Spleen (tissue), 11 donors: Measurements from ENCODE around the gene DCDC1. TPM values are rescaled to one million over a fixed set of nuclear protein-coding genes. Genes with fewer than 3 reads are reported as not detected.
A peak's percentile ranks its signal among the peaks of the same experiment; 100 is the strongest.

ENCODE experiments used
- DNase-seq: peaks from one replicate; pipeline ENCODE4 v3.0.0-alpha.2; 2020
- H3K27ac ChIP-seq, 8 donors: fragments of 200-600 bp; sonication (generic) in 7 of 8; 1 replicate in 4 of 8; 2 replicates in 4 of 8; pipeline versions ENCODE4 v1.5.0 to v1.8.0; 2016 to 2021; ENCODE audit warnings: inconsistent platforms in 4 of 8, mild to moderate bottlenecking in 4 of 8, moderate library complexity in 1 of 8
- H3K27me3 ChIP-seq, 7 donors: fragments of 200-600 bp; sonication (generic) in 6 of 7; replicated peaks in 1 of 7; 1 replicate in 4 of 7; 2 replicates in 3 of 7; pipeline versions ENCODE4 v1.5.0 to v1.8.0; 2016 to 2021; ENCODE audit warnings: inconsistent platforms in 3 of 7, mild to moderate bottlenecking in 1 of 7
- H3K36me3 ChIP-seq, 6 donors: fragments of 200-600 bp; sonication (generic) in 5 of 6; 1 replicate in 4 of 6; 2 replicates in 2 of 6; pipeline versions ENCODE4 v1.5.0 to v1.8.0; 2016 to 2021; ENCODE audit warnings: inconsistent platforms in 2 of 6
- H3K4me1 ChIP-seq, 6 donors: fragments of 200-600 bp; sonication (generic) in 5 of 6; 1 replicate in 3 of 6; 2 replicates in 3 of 6; pipeline versions ENCODE4 v1.5.0 to v1.8.0; 2016 to 2021; ENCODE audit warnings: inconsistent platforms in 3 of 6
- H3K4me3 ChIP-seq, 8 donors: fragments of 200-600 bp; sonication (generic) in 7 of 8; 1 replicate in 4 of 8; 2 replicates in 4 of 8; pipeline versions ENCODE4 v1.5.0 to v1.8.0; 2016 to 2021; ENCODE audit warnings: inconsistent platforms in 4 of 8, mild to moderate bottlenecking in 4 of 8, moderate library complexity in 2 of 8
- H3K9me3 ChIP-seq, 8 donors: fragments of 200-600 bp; sonication (generic) in 7 of 8; 1 replicate in 4 of 8; 2 replicates in 4 of 8; pipeline versions ENCODE4 v1.5.0 to v1.8.0; 2016 to 2021; ENCODE audit warnings: inconsistent platforms in 4 of 8
- CTCF ChIP-seq, 11 experiments: fragments of 200-600 bp in 7 of 11; fragments of 450-650 bp in 4 of 11; sonication (generic) in 4 of 11; IDR thresholded peaks in 8 of 11; conservative IDR thresholded peaks in 3 of 11; 1 replicate in 7 of 11; 2 replicates in 4 of 11; pipeline versions ENCODE4 v1.4.0 to v1.8.0; 2016 to 2021; ENCODE audit warnings: antibody characterized with exemption in 11 of 11, inconsistent platforms in 4 of 11, mild to moderate bottlenecking in 1 of 11
- POLR2A ChIP-seq, 3 donors: fragments of 450-650 bp; IDR thresholded peaks; one replicate each; pipeline ENCODE4 v1.5.1; 2017; ENCODE audit warnings: antibody characterized with exemption in 3 of 3, mild to moderate bottlenecking in 1 of 3
- POLR2AphosphoS5 ChIP-seq, 3 donors: sonication (generic); formaldehyde crosslinking; IDR thresholded peaks; one replicate each; pipeline ENCODE4 v1.5.1; 2017; ENCODE audit warnings: antibody characterized with exemption in 3 of 3
- WGBS, 5 donors: extraction: QIAGEN DNeasy Blood & Tissue Kit in 3 of 5; methylation state at CpG; one replicate each; pipeline versions ENCODE4 v1.1.5 to v1.1.7; 2013 to 2018; 5-methylcytosine and 5-hydroxymethylcytosine counted together
- intact Hi-C: fragments of 100-400 bp; cut with DNase I; formaldehyde crosslinking; loops from one replicate; pipeline ENCODE4 v1.15.0; 2023; ENCODE audit warnings: low total_unique reads
- polyA plus RNA-seq, 3 donors: library from polyadenylated mRNA; stranded (reverse); fragments of 200-250 nt; gene quantifications; one replicate each; pipeline ENCODE4 v1.2.1, GENCODE V29; 2013
- total RNA-seq, 7 donors: library from RNA; depleted of rRNA in 3 of 7; stranded (reverse); fragments of >200 nt in 3 of 7; fragmentation: NEBNext Ultra II Directional in 4 of 7; extraction: Animal tissue kit (Norgen Biotek cat#: 25700) in 4 of 7; gene quantifications; one replicate each; pipeline versions ENCODE4 v1.1.0 to v1.2.1, GENCODE V29; 2016 to 2021
- donor health status: healthy with polysubstance abuse.
- donor health status: DM: no; HTN: no; CAD: no; lungs with moderate emphysema.
- donor health status: DM: no; HTN: no; CAD: no.
- donor health status: Bipolar disorder and iron deficiency.
- donor health status: healthy.
- donor health status: DM: no; HTN: no; CAD: no.
- donor health status: DM: yes; HTN: yes; CAD: no.

Gene DCDC1
- total and polyA plus RNA-seq, 10 donors = 0.03 to 0.88 (median 0.25) TPM; not detected in 6

- no peak overlapping the region for H3K4me3 ChIP-seq
- no peak overlapping the region for H3K27ac ChIP-seq
- no peaks in the 10 kb centered on the region for H3K36me3 ChIP-seq
- WGBS, 5 donors = 76 to 97% (median 84%) methylated on average over 2 of the region's 2 CpGs
- no peaks in the 10 kb centered on the region for H3K9me3 ChIP-seq
- TF ChIP-seq CTCF (IDR thresholded peaks at IDR 0.05 in 8 of 11, conservative IDR thresholded peaks at IDR 0.05 in 3 of 11) = no peak
- TF ChIP-seq POLR2AphosphoS5 (IDR thresholded peaks at IDR 0.05) = no peak
- no peak for TF ChIP-seq POLR2A (IDR thresholded peaks at IDR 0.05)
- intact Hi-C loops = no loop called here
- H3K4me1 ChIP-seq = no peaks in the 10 kb centered on the region
- no peak for DNase-seq
- H3K27me3 ChIP-seq = no peaks in the 10 kb centered on the region
These were observed 150.7 kb downstream of the DCDC1 start for GRCh38 chr11:31218847-31219246.

GRCh38 chr11:31214372-31214771 is 155.2 kb downstream of the DCDC1 start:
- H3K4me1 ChIP-seq = no peaks in the 10 kb centered on the region
- DNase-seq = no peak
- no peaks in the 10 kb centered on the region for H3K36me3 ChIP-seq
- intact Hi-C loops = no loop called here
- TF ChIP-seq POLR2AphosphoS5 (IDR thresholded peaks at IDR 0.05) = no peak
- TF ChIP-seq CTCF (IDR thresholded peaks at IDR 0.05 in 8 of 11, conservative IDR thresholded peaks at IDR 0.05 in 3 of 11) = no peak
- no peak for TF ChIP-seq POLR2A (IDR thresholded peaks at IDR 0.05)
- no peaks in the 10 kb centered on the region for H3K27me3 ChIP-seq
- no peaks in the 10 kb centered on the region for H3K9me3 ChIP-seq
- 37 to 78% (median 55%) methylated on average over 1 of the region's 1 CpG for WGBS, 5 donors
- H3K4me3 ChIP-seq = no peak overlapping the region
- H3K27ac ChIP-seq = no peak overlapping the region

- TF ChIP-seq POLR2A (IDR thresholded peaks at IDR 0.05) (no peak), POLR2AphosphoS5 (IDR thresholded peaks at IDR 0.05) (no peak), CTCF (IDR thresholded peaks at IDR 0.05 in 8 of 11, conservative IDR thresholded peaks at IDR 0.05 in 3 of 11) (no peak)
- no peak overlapping the region for H3K27ac ChIP-seq
- DNase-seq = no peak
- no peaks in the 10 kb centered on the region for H3K36me3 ChIP-seq
- H3K9me3 ChIP-seq = no peaks in the 10 kb centered on the region
- H3K27me3 ChIP-seq = no peaks in the 10 kb centered on the region
- H3K4me1 ChIP-seq = no peaks in the 10 kb centered on the region
- H3K4me3 ChIP-seq = no peak overlapping the region
- 56 to 78% (median 67%) methylated on average over 2 of the region's 2 CpGs for WGBS, 5 donors
- intact Hi-C loops = no loop called here
These were observed 170.2 kb downstream of the DCDC1 start for GRCh38 chr11:31199378-31199777.

GRCh38 chr11:31173926-31174680 is 195.4 kb downstream of the DCDC1 start:
- Histone ChIP-seq H3K4me1 (no peaks in the 10 kb centered on the region), H3K4me3 (no peak overlapping the region), H3K36me3 (no peaks in the 10 kb centered on the region), H3K27ac (no peak overlapping the region), H3K27me3 (no peaks in the 10 kb centered on the region), H3K9me3 (peaks cover 0 to 46% (median 37%) of the 10 kb centered on the region in 8 donors)
- intact Hi-C loops = no loop called here
- TF ChIP-seq CTCF (IDR thresholded peaks at IDR 0.05 in 8 of 11, conservative IDR thresholded peaks at IDR 0.05 in 3 of 11) (no peak), POLR2A (IDR thresholded peaks at IDR 0.05) (no peak), POLR2AphosphoS5 (IDR thresholded peaks at IDR 0.05) (no peak)
- WGBS, 5 donors = 75 to 92% (median 87%) methylated on average over 3 to 8 of the region's 8 CpGs
- DNase-seq = peak; percentile 56
